HG03108 (cell line): ENCODE data around the gene LRRC39.

ENCODE experiments used
- ATAC-seq: cut with Tn5 transposase; IDR thresholded peaks from one replicate; pipeline ENCODE4 v1.9.1; 2021; ENCODE audit warnings: moderate library complexity; ENCODE audit not compliant: unreplicated experiment

Gene LRRC39

DNA sequence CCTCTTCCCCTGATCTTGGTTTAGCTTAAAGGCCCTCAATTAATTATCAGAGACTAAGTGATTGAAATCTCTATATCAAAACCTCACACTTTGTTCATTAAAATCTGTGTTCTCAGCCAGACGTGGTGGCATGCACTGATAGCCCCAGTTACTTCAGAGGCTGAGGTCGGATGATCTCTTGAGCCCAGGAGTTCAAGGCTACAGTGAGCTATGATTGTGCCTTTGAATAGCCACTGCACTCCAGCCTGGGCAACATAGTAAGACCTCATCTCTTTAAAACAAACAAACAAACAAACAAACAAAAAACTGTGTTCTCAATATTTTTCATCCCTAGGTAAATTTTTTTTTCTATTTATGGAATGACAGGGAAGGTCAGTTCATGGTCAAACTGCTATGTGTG is 26.4 kb downstream of the LRRC39 start:
- ATAC-seq, result no peak

DNA sequence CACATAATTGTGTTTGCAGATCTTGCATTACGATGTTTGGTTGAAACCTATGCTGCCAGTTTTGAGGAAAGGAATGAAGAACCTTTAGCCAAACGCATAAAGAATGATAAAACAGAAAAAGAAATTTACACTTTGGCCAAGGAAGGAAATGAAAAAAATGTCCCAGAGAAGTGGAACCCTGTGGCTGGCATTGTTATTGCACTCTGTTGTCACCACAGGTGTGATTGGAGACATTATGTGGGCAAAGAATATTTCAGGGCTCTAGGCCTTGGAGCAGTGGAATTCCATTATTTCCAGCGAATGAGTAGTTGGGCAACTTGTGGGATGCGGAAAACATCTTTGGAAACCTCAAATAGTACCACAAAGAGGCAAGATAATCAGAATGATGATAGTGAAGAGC is 30.2 kb downstream of the LRRC39 start:
- no peak for ATAC-seq

DNA sequence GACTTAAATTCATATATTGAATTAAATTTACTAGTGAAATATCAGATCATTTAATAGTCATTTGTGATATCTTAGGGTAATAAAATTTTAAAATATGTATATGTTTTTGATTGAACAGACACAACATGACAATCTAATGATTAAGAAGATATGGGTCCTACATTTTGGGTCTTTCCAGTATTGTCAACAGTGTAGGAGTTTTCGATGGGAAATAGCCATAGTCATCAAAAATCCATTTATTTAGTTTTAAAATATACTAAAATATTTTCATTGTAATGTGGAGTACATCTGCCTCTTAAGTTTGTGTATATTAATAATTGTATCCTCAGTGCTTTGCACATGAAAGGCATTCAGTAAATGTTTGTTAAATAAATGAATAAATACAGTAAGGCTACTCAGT is 31.1 kb downstream of the LRRC39 start:
- no peak for ATAC-seq

DNA sequence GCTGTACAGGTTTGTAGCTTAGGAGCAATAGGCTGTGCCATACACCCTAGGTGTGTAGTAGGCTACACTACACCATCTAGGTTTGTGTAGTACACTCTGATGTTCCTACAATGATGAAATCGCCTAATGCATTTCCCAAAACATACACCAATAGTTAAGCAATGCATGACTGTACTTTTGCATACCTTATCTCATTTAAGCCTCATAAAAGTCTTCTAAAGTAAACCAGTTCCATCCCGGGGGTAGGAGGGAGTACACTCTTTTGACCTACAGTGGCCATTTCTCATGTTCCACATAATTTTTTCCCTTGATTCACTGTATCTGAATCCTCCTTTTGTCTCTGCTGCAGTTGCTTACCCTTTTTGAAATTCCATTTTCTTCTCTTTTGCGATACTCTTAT is 32.9 kb downstream of the LRRC39 start:
- ATAC-seq, result no peak

DNA sequence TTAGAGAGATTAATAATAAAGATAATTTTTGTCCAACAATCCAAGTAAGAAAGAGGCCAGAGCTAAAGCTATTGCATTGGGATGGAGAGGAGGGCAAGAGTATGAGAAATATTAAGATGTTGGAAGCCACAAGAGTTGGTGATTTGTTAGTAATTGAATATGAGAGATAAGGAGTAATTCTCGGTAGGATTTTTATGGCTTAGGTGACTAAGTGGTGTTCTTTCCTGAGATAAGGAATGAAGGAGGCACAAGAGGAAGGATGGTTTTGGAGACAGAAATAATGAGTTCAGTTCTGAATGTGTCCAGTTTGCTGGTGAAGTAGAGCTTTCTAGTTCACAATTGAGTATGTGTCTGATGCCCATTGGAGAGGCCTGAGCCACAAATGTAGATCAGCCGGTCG is 35.7 kb downstream of the LRRC39 start:
- no peak for ATAC-seq

DNA sequence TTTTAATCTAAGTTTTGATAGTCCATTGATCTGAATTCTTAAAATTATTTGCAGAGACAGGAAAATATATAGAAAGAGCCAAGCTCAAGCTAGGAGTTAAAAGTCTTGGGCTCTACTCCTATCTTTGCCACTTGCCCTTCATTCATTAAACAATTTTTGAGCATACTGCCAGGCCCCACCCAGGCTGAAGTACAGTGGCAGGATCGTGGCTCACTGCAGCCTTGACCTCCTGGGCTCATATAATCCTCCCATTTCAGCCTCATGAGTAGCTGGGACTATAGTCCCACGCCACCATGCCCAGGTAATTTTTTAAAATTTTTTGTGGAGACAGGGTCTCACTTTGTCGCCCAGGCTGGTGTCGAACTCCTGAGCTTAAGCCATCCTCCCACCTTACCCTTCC is 36.9 kb downstream of the LRRC39 start:
- no peak for ATAC-seq

DNA sequence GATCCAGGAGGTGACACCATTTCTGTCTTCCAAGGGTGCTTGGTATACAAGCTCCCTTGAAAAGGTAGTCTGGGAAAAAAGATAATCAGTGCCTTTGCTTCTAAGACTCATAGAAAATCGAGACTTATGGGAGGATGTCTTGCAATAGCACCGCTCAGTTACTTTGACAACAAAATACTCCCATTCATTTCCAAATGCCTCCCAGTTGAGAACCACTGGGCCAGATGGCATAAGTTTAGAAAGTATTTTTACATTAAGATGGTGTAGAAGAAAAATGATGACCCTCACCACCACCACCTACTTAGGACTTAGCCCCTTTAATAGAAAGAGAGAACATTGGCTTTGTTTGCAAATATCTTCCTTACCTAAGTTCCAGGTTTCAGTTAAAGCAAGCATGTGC is 40.5 kb downstream of the LRRC39 start:
- no peak for ATAC-seq

DNA sequence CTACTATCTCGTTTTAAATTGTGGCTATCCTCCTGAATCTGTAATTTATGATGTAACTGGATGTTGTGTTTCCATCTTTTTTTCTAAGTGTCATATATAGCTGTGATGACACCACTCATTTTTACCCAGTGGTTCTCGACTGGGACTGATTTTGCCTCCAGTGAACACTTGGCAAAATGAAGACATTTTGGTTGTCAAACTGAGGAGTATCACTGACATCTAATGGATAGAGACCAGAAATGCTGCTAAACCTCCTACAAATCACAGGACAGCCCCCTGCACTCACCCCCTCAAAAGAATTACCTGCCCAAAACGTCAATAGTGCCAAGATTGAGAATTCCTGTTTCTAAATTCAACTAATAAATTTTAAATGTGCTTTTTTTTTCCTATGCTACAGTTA is 43.2 kb downstream of the LRRC39 start:
- ATAC-seq, result no peak

DNA sequence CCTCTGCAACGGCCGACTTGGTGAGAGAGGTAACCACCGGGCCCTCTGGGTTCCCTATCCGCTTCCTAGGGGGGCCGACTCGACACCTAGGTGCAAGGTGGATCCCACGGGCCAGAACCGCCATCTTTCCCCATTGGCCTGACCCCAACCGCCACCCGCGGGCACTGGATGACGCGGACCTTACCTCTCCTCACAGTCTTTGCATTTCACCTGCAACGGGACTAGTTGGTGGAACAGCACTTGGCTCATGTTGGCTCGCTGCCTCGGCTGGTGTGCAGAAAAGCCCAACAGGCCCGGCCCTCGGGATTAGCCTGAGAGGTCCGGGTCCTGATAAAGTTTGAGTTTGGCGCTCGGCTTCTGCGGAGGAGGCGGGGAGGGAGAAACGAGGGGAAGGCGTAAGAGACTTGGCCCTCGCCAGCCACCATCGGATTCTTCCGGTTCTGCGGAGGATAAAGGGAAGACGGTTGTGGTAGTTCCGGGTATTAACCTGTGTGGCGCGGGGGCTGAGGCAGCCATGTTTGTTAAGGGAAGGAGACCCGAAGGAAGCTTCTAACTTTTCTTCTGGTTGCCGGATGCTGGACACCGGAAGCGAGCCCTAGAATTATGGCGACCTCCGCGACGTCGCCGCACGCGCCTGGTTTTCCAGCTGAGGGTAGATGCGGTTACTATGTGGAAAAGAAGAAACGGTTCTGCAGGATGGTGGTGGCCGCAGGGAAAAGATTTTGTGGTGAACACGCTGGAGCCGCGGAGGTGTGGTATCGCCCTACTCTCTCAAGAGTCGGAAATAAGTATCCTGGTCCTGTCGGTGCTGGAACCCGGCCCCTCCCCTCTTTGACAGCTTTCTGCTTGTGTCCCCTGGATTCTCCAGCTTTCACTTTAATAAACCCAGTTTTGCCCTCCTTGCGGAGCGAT is 45.2 kb downstream of the LRRC39 start, which contains the start of the genes SASS6 and TRMT13:
Gene SASS6 (minus strand): TSS at position 365 of the 912 bp plus-strand sequence. CDS start 116 bp downstream, at position 249.
Gene TRMT13 (plus strand): TSS at position 598 of the 912 bp plus-strand sequence. CDS start 6 bp downstream, at position 604.
- ATAC-seq, result peak; percentile 91

DNA sequence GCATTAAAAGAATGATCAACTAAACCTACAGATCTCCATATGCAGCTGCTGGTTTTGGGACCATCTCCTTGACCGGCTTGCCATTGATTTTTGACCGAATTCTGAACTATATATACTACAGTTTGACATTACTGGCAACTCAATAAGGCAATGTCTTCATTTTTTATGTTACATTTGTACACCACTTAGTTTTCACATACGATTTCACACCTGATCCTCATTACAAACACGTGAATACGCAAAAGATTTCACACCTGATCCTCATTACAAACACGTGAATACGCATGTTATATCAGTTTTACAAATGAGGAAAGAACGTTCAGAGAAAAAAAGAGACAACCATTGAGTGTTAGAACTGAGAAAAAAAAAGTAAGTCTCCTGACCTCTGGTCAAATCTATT is 46.4 kb downstream of the LRRC39 start:
- no peak for ATAC-seq

DNA sequence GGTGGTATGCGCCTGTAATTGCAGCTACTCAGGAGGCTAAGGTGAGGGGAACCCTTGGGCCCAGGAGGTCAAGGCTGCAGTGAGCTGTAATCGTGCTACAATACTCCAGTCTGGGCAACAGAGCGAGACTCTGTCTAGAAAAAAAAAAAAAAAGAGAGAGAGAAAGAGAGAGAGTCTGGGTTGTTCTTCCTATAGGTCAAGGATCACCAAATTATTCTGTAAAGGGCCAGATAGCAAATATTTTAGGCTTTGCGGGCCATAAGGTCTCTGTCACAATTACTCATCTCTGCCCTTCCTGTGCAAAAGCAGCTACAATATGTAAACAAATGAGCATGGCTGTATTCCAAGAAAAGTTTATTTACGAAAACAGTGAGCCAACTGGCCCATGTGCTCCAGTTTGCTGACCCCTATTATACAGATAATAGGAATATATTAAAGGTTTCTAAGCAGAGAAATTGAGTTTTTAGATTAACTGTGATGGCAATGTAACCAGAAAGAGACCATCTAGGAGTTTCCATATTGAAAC is 47.4 kb downstream of the LRRC39 start:
- no peak for ATAC-seq

DNA sequence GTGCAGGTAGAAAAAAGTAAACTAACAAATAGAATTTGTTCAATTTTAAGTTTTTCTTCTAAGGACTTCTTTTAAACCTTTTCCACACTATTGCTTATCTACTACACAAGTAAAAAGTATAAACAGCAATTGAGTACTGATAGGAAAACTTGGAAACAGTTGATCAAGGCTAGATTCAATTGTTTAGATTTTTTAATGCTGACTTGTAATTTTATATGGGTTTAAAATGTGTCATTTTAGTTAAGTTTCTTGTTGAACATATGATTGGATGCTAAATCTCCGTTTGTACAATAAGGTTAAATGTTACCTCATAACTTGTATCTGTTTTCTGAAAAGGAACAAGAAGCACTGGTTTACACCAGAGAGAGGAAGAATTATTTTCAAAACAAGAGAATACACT is 50.8 kb downstream of the LRRC39 start:
- ATAC-seq, result no peak

DNA sequence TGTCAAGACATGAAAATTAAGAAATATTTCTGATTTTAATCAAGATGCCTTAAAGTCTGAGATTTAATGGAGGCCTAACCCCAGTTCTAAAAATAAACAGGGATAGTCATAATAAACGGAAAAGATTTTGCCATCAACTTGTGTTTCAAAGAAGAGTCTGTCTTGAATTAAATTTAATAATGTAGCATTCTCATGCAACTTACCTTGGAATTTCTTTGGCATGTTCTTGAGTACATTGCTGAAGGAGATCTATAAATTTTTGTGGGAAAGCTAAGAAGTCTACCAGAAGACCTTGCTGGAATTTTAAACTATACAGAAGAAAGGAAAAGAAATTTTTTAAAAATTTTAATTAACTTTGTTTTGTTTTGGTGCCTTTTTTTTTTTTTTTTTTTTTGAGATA is 55.9 kb downstream of the LRRC39 start:
- no peak for ATAC-seq

DNA sequence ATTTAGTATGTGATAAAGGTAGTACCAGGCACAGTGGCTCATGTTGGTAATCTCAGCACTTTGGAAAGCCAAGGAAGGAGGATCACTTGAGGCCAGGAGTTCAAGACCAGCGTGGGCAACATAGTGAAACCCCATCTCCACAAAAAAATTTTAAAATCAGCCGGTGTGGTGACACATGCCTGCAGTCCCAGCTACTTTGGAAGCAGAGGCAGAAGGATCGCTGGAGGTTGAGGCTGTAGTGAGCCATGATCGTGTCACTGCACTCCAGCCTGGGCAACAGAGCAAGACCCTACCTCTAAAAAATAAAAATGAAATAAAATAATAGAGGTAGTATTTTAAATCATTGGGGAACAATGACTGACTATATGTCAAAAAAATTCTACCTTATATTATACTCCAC is 62.5 kb downstream of the LRRC39 start:
- no peak for ATAC-seq

DNA sequence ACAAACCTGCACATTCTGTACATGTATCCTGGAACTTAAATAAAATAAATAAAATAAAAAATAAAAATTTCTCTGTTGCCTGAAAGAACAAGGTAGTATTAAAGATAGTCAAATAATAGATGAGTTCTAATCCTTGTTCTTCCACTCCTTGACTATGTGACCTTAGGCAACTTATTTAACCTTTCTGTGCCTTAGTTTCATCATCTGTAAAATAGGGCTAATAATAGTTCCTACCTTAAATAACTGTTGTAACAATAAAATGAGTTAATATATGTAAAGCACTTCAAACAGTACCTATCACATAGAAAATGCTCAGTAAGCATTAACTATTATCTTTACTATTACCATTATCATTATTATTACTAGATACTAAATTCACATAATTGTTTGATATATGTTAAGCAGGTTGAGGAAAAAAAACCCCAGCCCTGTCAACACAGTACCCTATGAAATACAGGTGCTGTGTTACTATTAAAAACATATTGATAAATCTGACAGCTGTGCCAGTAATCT is 68.4 kb downstream of the LRRC39 start:
- no peak for ATAC-seq

DNA sequence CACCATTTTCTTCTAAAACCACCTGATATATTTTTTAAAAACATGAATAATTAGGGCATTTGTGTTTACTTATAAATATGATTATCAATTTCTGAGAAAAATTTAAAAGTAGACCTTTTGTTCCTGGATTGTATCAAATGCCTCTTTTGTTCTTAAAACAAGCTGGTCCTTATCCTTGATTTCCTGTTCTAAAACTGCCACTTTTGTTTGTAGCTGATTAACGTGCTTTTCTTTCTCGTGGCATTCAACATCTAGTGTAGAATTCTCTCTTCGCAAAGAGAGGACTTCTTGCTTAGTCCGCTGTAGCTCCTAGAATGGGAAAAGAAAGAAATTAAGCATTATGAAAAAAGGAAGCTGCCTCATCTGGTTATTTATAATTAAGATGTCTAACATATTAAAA is 70.4 kb downstream of the LRRC39 start:
- ATAC-seq, result no peak

DNA sequence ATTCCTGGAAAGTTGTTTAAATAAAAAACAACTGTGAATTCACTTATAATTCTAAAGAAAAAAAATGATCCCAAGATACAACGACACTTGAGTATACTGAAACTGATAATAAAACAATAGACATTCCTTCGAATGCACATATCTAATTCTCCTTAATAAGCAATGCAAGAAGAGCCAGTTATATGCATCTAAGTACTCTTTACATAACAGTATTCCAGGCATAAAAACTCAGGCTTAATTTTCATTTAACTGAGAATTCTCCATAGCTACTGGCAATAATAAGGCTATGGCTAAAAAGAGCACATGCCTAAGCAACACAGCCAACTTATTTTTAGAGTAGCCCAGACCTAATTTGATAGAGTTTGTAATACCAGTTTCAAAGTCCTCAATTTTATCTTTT is 76.5 kb downstream of the LRRC39 start:
- ATAC-seq, result no peak

DNA sequence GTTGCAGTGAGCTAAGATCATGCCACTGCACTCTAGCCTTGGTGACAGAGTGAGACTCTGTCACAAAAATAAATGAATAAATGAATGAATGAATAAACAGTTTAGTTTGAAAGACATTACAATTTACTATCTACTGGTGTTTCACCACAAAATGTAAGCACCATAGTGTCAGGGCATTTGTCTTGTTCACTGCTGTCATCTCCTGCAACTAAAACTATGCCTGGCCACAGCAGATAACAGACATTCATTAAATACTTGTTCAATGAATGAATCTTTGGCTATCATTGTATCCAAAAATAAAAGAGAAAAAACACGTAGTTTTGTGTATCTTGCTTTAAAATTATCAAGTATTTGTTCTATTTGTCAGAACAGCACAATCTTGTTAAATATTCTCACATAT is 77.9 kb downstream of the LRRC39 start:
- ATAC-seq, result no peak
